ENCODE data around the gene ATXN2L. TPM values are rescaled to one million over a fixed set of nuclear protein-coding genes. Genes with fewer than 3 reads are reported as not detected.

Gene ATXN2L
- total RNA-seq, 1 experiment from 2014 or later = 309 TPM

DNA sequence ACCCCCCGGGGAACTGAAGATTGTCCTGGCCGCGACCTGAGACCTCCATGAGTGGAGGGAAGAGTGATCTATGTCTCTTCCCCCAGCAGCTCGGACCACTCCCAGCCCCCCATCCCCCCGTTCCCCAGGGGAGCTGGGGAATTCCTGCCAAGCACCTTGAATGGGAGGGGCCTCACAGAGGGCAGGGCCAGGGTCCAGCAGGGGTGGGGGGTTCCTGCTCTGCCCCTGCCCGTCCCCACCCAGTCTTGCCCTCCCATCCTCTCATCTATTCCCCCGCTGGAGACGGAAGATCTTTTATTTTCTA is 13.9 kb downstream of the ATXN2L start:
- Histone ChIP-seq H3K14ac (ENCODE audit: insufficient read depth, low read length) (no peak overlapping the region), H3K56ac (ENCODE audit: insufficient read length, low read depth, low read length) (no peak overlapping the region), H3K4ac (ENCODE audit: low read depth, low read length) (no peak overlapping the region), H3K23me2 (ENCODE audit: insufficient read length, low read depth, low read length, poor library complexity, severe bottlenecking) (no peaks in the 10 kb centered on the region), H3K4me2 (ENCODE audit: insufficient read depth, insufficient read length, low read length) (no peak overlapping the region), H2BK5ac (ENCODE audit: insufficient read length, low read length) (no peak overlapping the region), H3K79me2 (ENCODE audit: insufficient read depth, low read length) (no peaks in the 10 kb centered on the region), H3K4me1 (ENCODE audit: insufficient read depth, low read length) (no peaks in the 10 kb centered on the region), H3K79me1 (ENCODE audit: insufficient read depth, low read depth, low read length, poor library complexity, severe bottlenecking) (no peaks in the 10 kb centered on the region), H2AFZ (ENCODE audit: low read length) (no peak overlapping the region), H4K8ac (replicated peaks; ENCODE audit: insufficient read length, low read depth, low read length) (no peak overlapping the region), H4K20me1 (ENCODE audit: control insufficient read depth, insufficient read depth, insufficient read length) (no peaks in the 10 kb centered on the region), H3K27me3 (ENCODE audit: insufficient read depth, low read length) (no peaks in the 10 kb centered on the region), H4K5ac (ENCODE audit: insufficient read length, low read depth, low read length) (no peak overlapping the region), H2AK5ac (ENCODE audit: insufficient read length, low read length) (no peak overlapping the region), H3K27ac (ENCODE audit: insufficient read length, low read depth, low read length) (no peak overlapping the region), H2BK120ac (ENCODE audit: low read depth, low read length, poor library complexity, severe bottlenecking) (no peak overlapping the region), H2BK12ac (ENCODE audit: insufficient read length, low read depth, low read length) (no peak overlapping the region), H4K91ac (ENCODE audit: insufficient read length, low read depth, low read length) (no peak overlapping the region), H3K18ac (ENCODE audit: insufficient read length, low read depth, low read length) (no peak overlapping the region), H3T11ph (ENCODE audit: low read length) (no peak overlapping the region), H3K23ac (ENCODE audit: insufficient read length, low read depth, low read length) (no peak overlapping the region), H2BK15ac (ENCODE audit: low read depth, low read length) (no peak overlapping the region), H3K9ac (ENCODE audit: extremely low read depth, insufficient read length, low read length) (no peak overlapping the region), H2BK20ac (ENCODE audit: low read depth, low read length, poor library complexity, severe bottlenecking) (no peak overlapping the region), H3K9me3 (ENCODE audit: control insufficient read depth, low read depth, low read length) (no peaks in the 10 kb centered on the region)
- Mint-ChIP-seq H3K4me1 (no peaks in the 10 kb centered on the region), H3K27me3 (ENCODE audit: low read depth) (no peaks in the 10 kb centered on the region; the same call in 1 of the 2 replicates), H3K9me3 (no peaks in the 10 kb centered on the region), H3K27ac (peak overlapping the region in 1 of 3 experiments; percentile 59; a peak in 1 of 7 replicates), H3K36me3 (ENCODE audit: insufficient read depth in 1 of 3, low read depth in 3 of 3) (peaks cover 41 to 81% (median 68%) of the 10 kb centered on the region in 3 experiments), H3K4me3 (no peak overlapping the region)
- TF ChIP-seq, protein P1, sequence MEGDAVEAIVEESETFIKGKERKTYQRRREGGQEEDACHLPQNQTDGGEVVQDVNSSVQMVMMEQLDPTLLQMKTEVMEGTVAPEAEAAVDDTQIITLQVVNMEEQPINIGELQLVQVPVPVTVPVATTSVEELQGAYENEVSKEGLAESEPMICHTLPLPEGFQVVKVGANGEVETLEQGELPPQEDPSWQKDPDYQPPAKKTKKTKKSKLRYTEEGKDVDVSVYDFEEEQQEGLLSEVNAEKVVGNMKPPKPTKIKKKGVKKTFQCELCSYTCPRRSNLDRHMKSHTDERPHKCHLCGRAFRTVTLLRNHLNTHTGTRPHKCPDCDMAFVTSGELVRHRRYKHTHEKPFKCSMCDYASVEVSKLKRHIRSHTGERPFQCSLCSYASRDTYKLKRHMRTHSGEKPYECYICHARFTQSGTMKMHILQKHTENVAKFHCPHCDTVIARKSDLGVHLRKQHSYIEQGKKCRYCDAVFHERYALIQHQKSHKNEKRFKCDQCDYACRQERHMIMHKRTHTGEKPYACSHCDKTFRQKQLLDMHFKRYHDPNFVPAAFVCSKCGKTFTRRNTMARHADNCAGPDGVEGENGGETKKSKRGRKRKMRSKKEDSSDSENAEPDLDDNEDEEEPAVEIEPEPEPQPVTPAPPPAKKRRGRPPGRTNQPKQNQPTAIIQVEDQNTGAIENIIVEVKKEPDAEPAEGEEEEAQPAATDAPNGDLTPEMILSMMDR (conservative IDR thresholded peaks at IDR 0.05) = no peak
- WGBS (ENCODE audit: extremely low coverage, insufficient read length, low lambda C conversion rate) = no CpG with 5 or more reads among the region's 8 CpGs
- no peak for DNase-seq

Data from H9 (cell line).